ENCODE data around the gene MEGF9.

The MEGF9 gene

GRCh38 chr9:120680579-120680978, 33.7 kb downstream of the MEGF9 start:
- Histone ChIP-seq H3K79me2 (ENCODE audit: insufficient read depth, low read length) (no peaks in the 10 kb centered on the region), H3F3A (ENCODE audit: insufficient read depth) (no peaks in the 10 kb centered on the region), H3K27me3 (ENCODE audit: low read length) (no peaks in the 10 kb centered on the region), H4K20me1 (ENCODE audit: low read depth, low read length) (no peaks in the 10 kb centered on the region), H3K4me3 (ENCODE audit: insufficient read depth, low read length, poor library complexity, severe bottlenecking) (no peak overlapping the region), H2AFZ (ENCODE audit: low read depth, low read length, severe bottlenecking) (no peak overlapping the region), H3K27ac (ENCODE audit: low read depth, low read length) (no peak overlapping the region), H3K36me3 (ENCODE audit: low read length) (no peaks in the 10 kb centered on the region), H3K4me2 (ENCODE audit: low read depth, low read length, poor library complexity, severe bottlenecking) (no peak overlapping the region), H3K9ac (ENCODE audit: low read length) (no peak overlapping the region), H3K9me2 (replicated peaks; ENCODE audit: insufficient read depth, low read length) (no peaks in the 10 kb centered on the region), H3K9me3 (ENCODE audit: insufficient read depth, low read length) (no peaks in the 10 kb centered on the region)
- TF ChIP-seq EZH2phosphoT487 (conservative IDR thresholded peaks at IDR 0.05; ENCODE audit: low read length) (no peak), CTCF (IDR thresholded peaks at IDR 0.05; ENCODE audit: insufficient read depth, low read length, poor library complexity, severe bottlenecking) (no peak)

- Histone ChIP-seq H3K4me2 (ENCODE audit: low read depth, low read length, poor library complexity, severe bottlenecking) (no peak overlapping the region), H4K20me1 (ENCODE audit: low read depth, low read length) (no peaks in the 10 kb centered on the region), H3F3A (ENCODE audit: insufficient read depth) (no peaks in the 10 kb centered on the region), H2AFZ (ENCODE audit: low read depth, low read length, severe bottlenecking) (no peak overlapping the region), H3K9me3 (ENCODE audit: insufficient read depth, low read length) (no peaks in the 10 kb centered on the region), H3K27ac (ENCODE audit: low read depth, low read length) (no peak overlapping the region), H3K27me3 (ENCODE audit: low read length) (no peaks in the 10 kb centered on the region), H3K36me3 (ENCODE audit: low read length) (no peaks in the 10 kb centered on the region), H3K9me2 (replicated peaks; ENCODE audit: insufficient read depth, low read length) (no peaks in the 10 kb centered on the region), H3K4me3 (ENCODE audit: insufficient read depth, low read length, poor library complexity, severe bottlenecking) (no peak overlapping the region), H3K9ac (ENCODE audit: low read length) (no peak overlapping the region), H3K79me2 (ENCODE audit: insufficient read depth, low read length) (no peaks in the 10 kb centered on the region)
- TF ChIP-seq CTCF (IDR thresholded peaks at IDR 0.05; ENCODE audit: insufficient read depth, low read length, poor library complexity, severe bottlenecking) (no peak), EZH2phosphoT487 (conservative IDR thresholded peaks at IDR 0.05; ENCODE audit: low read length) (no peak)
These were observed 34.1 kb downstream of the MEGF9 start for GRCh38 chr9:120680161-120680560.

GRCh38 chr9:120677965-120678364, 36.3 kb downstream of the MEGF9 start:
- Histone ChIP-seq H2AFZ (ENCODE audit: low read depth, low read length, severe bottlenecking) (no peak overlapping the region), H3K79me2 (ENCODE audit: insufficient read depth, low read length) (no peaks in the 10 kb centered on the region), H3K9ac (ENCODE audit: low read length) (no peak overlapping the region), H3K4me3 (ENCODE audit: insufficient read depth, low read length, poor library complexity, severe bottlenecking) (no peak overlapping the region), H3K27ac (ENCODE audit: low read depth, low read length) (no peak overlapping the region), H4K20me1 (ENCODE audit: low read depth, low read length) (no peaks in the 10 kb centered on the region), H3K27me3 (ENCODE audit: low read length) (no peaks in the 10 kb centered on the region), H3K9me3 (ENCODE audit: insufficient read depth, low read length) (no peaks in the 10 kb centered on the region), H3F3A (ENCODE audit: insufficient read depth) (no peaks in the 10 kb centered on the region), H3K36me3 (ENCODE audit: low read length) (no peaks in the 10 kb centered on the region), H3K4me2 (ENCODE audit: low read depth, low read length, poor library complexity, severe bottlenecking) (no peak overlapping the region), H3K9me2 (replicated peaks; ENCODE audit: insufficient read depth, low read length) (no peaks in the 10 kb centered on the region)
- TF ChIP-seq CTCF (IDR thresholded peaks at IDR 0.05; ENCODE audit: insufficient read depth, low read length, poor library complexity, severe bottlenecking), result no peak
- TF ChIP-seq EZH2phosphoT487 (conservative IDR thresholded peaks at IDR 0.05; ENCODE audit: low read length), result no peak

Measured in SU-DHL-6 (cell line).